Measurements from ENCODE around the gene DUSP2.
"Not testable (repeated sequence)": the region's sequence is repeated elsewhere in the genome, so short reads cannot be mapped to it uniquely, and the experiment has no call there.

DUSP2 gene

GRCh38 chr2:96146881-96147592, 1.8 kb upstream of the DUSP2 start:
- no peak for DNase-seq

- no peak for DNase-seq
These were observed 1.1 kb upstream of the DUSP2 start for GRCh38 chr2:96146153-96146880.

- no peak for DNase-seq
These were observed 560 bp upstream of the DUSP2 start for GRCh38 chr2:96145848-96146152.

GRCh38 chr2:96144481-96145035, 682 bp downstream of the DUSP2 start:
- DNase-seq: peak; percentile 72

- DNase-seq: peak; percentile 42
These were observed 1.3 kb downstream of the DUSP2 start for GRCh38 chr2:96143848-96144480.

GRCh38 chr2:96143231-96143847, 1.9 kb downstream of the DUSP2 start:
- no peak for DNase-seq

- DNase-seq: no peak
These were observed 2.8 kb downstream of the DUSP2 start for GRCh38 chr2:96142217-96143113.

- DNase-seq: not testable (repeated sequence)
These were observed 3.6 kb downstream of the DUSP2 start for GRCh38 chr2:96141624-96141967.

- no peak for DNase-seq
These were observed 4.2 kb downstream of the DUSP2 start for GRCh38 chr2:96140941-96141623.

GRCh38 chr2:96139181-96139758, 6.0 kb downstream of the DUSP2 start:
- no peak for DNase-seq

- DNase-seq: peak; percentile 44
These were observed 6.8 kb downstream of the DUSP2 start, which contains the start of gene ASTL for GRCh38 chr2:96138179-96139145. ASTL (minus strand) TSS chr2:96138502; CDS start chr2:96138436, 66 bp downstream.

- no peak for DNase-seq
These were observed 7.7 kb downstream of the DUSP2 start for GRCh38 chr2:96137321-96138178.

- no peak for DNase-seq
These were observed 9.0 kb downstream of the DUSP2 start for GRCh38 chr2:96136129-96136720.

GRCh38 chr2:96135621-96136020, 9.6 kb downstream of the DUSP2 start:
- no peak for DNase-seq

GRCh38 chr2:96135171-96135570, 10.1 kb downstream of the DUSP2 start:
- no peak for DNase-seq

GRCh38 chr2:96134421-96134820, 10.8 kb downstream of the DUSP2 start:
- DNase-seq: no peak

GRCh38 chr2:96131813-96132745, 13.2 kb downstream of the DUSP2 start:
- no peak for DNase-seq

Measured in retina (tissue), 1 donor.